IPS DF 19.7 (cell line): Measurements from ENCODE around the gene ARRDC2.
"Not testable (repeated sequence)": the region's sequence is repeated elsewhere in the genome, so short reads cannot be mapped to it uniquely, and the experiment has no call there.

Experiments used
- DNase-seq: peaks from one replicate; pipeline ENCODE4 v3.0.0-alpha.2; 2013; ENCODE audit warnings: low read depth, low spot score

The ARRDC2 gene

DNA sequence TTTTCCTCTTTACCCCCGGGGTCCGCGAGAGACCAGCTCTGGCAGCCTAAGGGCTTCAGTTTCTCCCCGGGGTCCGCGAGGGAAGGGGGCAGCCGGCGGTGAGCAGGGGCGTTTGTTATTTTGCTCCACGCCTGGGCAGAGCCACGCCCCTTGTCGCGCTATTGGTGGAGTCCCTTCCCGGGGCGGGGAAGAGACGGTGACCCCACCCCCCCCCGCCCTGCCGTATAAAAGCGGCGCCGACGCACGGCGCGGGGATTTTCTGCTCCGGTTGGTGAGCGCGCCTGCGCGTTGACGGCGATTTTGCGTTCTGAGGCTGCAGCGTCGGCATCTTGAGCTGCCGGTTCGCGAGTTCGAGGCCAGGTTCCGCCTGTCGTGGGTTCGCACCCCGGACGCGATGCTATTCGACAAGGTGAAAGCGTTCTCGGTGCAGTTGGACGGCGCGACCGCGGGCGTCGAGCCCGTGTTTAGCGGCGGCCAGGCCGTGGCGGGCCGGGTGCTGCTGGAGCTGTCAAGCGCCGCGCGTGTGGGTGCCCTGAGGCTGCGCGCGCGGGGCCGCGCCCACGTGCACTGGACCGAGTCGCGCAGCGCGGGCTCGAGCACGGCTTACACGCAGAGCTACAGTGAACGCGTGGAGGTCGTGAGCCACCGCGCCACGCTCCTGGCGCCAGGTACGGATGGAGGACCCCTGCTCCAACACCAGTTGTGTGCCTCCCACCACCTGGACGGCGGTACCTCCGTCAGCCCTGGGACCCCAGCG, at the start of gene ARRDC2:
Gene ARRDC2 (plus strand): TSS at position 254 of the 757 bp plus-strand sequence. CDS start 141 bp downstream, at position 395.
- DNase-seq = no peak

- DNase-seq = no peak
Observed at GRCh38 chr19:17963936-17964691, 43.9 kb upstream of the ARRDC2 start.

DNA sequence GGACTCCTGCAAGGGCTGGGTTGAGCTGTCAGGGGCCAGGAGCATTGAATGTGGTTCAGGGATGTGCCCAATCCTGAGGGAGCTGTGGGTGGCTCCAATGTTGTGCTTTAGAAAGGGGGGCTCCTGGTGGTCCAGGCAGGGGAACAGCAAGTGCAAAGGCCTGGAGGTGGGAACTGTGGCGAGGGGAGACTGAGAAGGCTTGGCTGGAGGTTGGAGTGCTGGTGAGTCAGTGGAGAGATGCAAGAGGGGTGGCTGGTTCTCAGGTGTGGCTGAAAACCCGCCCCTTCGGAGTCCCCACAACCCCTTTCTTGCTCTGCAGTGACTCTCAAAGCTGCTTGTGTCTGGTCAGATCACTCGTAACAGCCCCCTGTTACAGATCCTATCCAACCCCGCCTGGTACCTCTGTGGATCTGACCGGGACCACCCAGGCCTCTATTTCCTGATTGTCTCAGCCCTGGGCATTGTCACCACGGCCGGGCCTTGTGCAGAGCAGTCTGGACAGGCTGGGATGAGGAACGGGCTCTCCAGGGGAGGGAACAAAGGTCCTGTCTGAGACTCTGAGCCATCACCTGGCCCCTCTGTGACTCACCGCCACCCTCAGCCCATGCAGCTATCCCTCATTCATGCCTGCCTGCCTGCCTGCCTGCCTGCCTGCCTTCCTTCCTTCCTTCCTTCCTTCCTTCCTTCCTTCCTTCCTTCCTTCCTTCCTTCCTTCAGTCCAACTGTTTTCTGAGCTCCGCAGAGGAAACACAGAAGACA, 42.4 kb upstream of the ARRDC2 start:
- no peak for DNase-seq

DNA sequence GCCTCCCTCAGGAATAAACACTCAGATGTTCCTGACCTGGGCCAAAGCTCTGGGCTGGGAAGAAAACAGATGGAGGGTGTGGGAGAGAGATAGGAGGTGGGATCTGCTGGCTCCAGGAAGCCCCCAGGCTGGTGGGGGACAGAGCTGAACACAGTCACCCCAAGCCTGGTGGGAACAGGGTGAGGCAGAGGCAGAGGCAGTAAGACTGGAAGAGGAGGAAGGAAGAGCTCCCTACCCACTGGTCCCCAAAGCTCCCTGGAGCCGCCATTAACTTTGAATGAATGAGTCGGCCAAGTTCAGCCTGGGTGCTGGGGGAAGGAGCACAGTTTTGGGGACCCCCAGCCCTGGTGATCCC, 41.9 kb upstream of the ARRDC2 start:
- DNase-seq = no peak

DNA sequence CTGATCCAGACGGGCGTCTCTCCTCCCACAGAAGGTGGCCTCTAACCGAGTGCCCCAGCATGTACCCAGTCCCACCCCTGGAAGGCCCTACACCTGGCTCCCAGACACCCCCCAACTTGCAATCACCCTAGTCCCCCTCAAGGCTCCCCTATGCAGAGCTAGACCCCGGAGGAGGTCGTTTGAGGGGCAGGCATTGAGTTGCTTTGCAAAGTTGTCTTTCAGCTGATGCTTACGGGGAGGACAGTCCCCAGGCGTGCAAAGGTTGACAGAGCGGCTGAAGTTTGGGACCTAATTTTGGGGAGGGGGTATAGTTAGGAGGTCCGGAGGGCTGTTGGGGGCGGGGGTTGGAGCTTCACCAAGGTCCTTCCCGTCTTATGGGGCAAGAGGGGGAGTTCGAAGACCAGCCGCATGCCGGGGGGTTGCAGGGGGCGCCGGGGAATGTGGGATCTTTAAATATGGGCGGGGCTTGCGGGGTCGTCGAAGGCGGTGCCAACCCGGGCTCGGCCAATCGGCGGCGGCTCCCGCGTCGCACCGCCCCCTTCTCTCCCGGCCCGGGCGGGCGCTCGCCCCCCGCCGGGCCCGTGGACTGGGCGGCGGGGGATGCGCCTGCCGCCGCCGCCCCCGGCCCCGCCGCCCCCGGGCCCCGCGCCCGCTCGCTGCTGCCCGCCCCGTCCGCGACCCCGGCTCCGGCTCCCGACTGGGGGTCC, 41.3 kb upstream of the ARRDC2 start, which contains the start of gene KCNN1:
Gene KCNN1 (plus strand): TSS at position 558 of the 707 bp plus-strand sequence. CDS start 6,782 bp downstream, outside the sequence.
- no peak for DNase-seq

- no peak for DNase-seq
Observed at GRCh38 chr19:17967257-17968051, 40.5 kb upstream of the ARRDC2 start.

- no peak for DNase-seq
Observed at GRCh38 chr19:17968362-17968761, 39.6 kb upstream of the ARRDC2 start.

GRCh38 chr19:17969096-17969792, 38.7 kb upstream of the ARRDC2 start:
- DNase-seq = no peak

GRCh38 chr19:17972230-17972629, 35.7 kb upstream of the ARRDC2 start:
- no peak for DNase-seq

DNA sequence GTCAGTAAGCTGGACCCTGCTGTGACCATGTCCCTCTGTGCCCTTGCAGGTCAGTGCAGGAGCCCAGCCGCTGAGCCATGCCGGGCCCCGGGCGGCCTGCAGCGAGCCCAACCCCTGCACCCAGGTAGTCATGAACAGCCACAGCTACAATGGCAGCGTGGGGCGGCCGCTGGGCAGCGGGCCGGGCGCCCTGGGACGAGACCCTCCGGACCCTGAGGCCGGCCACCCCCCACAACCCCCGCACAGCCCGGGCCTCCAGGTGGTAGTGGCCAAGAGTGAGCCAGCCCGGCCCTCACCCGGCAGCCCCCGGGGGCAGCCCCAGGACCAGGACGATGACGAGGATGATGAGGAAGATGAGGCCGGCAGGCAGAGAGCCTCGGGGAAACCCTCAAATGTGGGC, 34.2 kb upstream of the ARRDC2 start:
- DNase-seq = no peak

- DNase-seq = no peak
Observed at GRCh38 chr19:17974551-17974950, 33.4 kb upstream of the ARRDC2 start.

- no peak for DNase-seq
Observed at GRCh38 chr19:17975032-17975431, 32.9 kb upstream of the ARRDC2 start.

DNA sequence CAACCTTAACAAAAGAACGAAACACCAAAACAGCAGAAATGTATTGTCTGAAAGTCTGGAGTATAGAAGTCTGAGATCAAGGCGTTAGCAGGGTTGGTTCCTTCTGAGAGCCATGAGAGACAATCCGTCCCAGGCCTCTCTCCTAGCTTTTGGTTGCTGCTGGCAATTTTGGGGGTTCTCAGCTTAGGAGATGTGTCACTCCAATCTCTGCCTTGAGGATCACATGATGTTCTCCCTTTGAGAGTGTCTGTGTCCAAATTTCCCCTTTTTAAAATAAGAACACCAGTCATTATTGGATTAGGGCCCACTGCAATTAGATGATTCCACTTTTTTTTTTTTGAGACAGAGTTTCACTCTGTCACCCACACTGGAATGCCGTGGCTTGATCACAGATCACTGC, 30.9 kb upstream of the ARRDC2 start:
- no peak for DNase-seq

- no peak for DNase-seq
Observed at GRCh38 chr19:17977488-17977887, 30.5 kb upstream of the ARRDC2 start.

GRCh38 chr19:17981611-17982010, 26.4 kb upstream of the ARRDC2 start:
- no peak for DNase-seq

- no peak for DNase-seq
Observed at GRCh38 chr19:17982430-17982829, 25.5 kb upstream of the ARRDC2 start.

GRCh38 chr19:17985037-17985818, 22.7 kb upstream of the ARRDC2 start:
- DNase-seq = no peak

- DNase-seq = not testable (repeated sequence)
Observed at GRCh38 chr19:17986569-17986968, 21.4 kb upstream of the ARRDC2 start.

DNA sequence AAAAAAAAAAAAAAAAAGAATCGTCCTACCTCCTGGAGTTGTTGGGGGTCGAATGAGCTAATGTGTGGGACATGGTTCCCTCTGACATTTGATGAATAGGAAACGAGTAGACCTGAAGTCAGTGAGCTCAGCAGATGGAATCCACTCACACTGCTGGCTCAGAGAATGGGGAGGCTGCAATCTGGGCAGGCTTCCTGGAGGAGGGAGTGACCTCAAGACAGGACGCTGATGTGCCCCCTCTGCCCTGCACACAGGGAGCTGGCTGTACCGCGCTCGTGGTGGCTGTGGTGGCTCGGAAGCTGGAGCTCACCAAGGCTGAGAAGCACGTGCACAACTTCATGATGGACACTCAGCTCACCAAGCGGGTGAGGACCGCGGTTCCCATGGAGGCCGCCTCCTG, 19.8 kb upstream of the ARRDC2 start:
- no peak for DNase-seq
